Upper lobe of right lung (tissue), 1 donor: ENCODE data around the gene HOXD8. TPM values are rescaled to one million over a fixed set of nuclear protein-coding genes. Genes with fewer than 3 reads are reported as not detected.
A peak's percentile ranks its signal among the peaks of the same experiment; 100 is the strongest.

Source experiments
- ATAC-seq: fragments of 200-7000 bp; cut with Tn5 transposase; one replicate; pipeline ENCODE4 v1.9.1; 2020; ENCODE audit warnings: mild to moderate bottlenecking, moderate library complexity
- DNase-seq: peaks from one replicate; pipeline ENCODE4 v3.0.0-alpha.2; 2020
- H3K27ac ChIP-seq: fragments of 200-600 bp; one replicate; pipeline ENCODE4 v1.8.0; 2022
- H3K27me3 ChIP-seq: fragments of 200-600 bp; one replicate; pipeline ENCODE4 v1.8.0; 2022; ENCODE audit warnings: mild to moderate bottlenecking
- H3K36me3 ChIP-seq: fragments of 200-600 bp; one replicate; pipeline ENCODE4 v1.8.0; 2022
- H3K4me1 ChIP-seq: fragments of 200-600 bp; one replicate; pipeline ENCODE4 v1.8.0; 2022
- H3K4me3 ChIP-seq: fragments of 200-600 bp; one replicate; pipeline ENCODE4 v1.8.0; 2022; ENCODE audit warnings: mild to moderate bottlenecking
- H3K9me3 ChIP-seq: fragments of 200-600 bp; one replicate; pipeline ENCODE4 v1.8.0; 2022
- CTCF ChIP-seq: fragments of 200-600 bp; IDR thresholded peaks from one replicate; pipeline ENCODE4 v1.8.0; 2022; ENCODE audit warnings: antibody characterized with exemption
- intact Hi-C: fragments of 100-400 bp; cut with DNase I; formaldehyde crosslinking; loops from one replicate; pipeline ENCODE4 v1.11.0; 2022
- total RNA-seq: library from RNA; stranded (reverse); fragmentation: NEBNext Ultra II Directional; extraction: Animal tissue kit (Norgen Biotek cat#: 25700); gene quantifications from one replicate; pipeline ENCODE4 v1.2.1, GENCODE V29; 2021
- donor health status: DM: no; HTN: yes; CAD: no; lungs with severe emphysema.

Gene HOXD8
- total RNA-seq, 1 donor from 2014 or later = 2.6 TPM

DNA sequence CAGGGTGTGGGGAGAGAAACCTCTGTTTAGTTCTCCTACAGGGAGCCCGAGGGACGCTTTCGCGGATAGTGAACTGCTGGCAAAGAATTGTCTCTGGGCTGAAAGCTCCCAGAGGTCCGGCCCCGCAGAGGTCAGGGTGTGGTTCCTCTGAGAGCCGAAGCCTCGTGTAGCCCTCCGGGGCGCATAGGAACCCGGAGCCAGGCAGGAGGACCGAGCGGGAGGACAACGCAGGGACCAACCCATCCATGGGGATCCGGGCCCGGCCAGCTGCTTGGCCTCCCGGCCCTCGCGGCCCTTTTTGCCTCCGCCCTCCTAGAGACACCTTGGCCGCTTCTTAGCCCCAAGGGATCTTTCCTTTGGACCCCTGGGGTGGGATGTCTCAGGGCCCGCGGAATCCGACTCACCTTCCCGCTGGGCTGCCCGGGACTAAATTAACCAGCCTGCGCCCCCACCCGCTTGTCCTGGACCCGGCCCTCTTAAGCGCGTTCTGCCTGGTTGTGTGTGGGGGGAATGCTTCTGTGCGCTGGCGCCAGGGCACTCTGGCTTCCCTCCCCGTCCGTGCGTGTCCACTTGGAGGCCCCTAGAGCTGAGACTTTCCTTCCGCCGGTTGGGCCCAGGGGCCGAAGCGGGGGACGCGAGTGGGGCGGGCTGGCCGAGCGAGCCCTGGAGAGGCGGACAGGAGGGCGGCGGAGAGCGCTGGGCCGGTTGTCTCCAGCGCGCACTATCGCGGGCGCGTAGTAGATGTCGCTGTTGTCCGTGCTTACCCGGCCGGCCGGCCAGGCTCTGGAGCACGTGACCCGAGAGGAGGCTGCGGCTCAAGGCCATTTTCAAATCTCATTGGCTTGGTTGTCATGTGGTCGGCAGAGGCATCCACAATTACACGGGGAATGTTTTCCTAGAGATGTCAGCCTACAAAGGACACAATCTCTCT, 13.4 kb upstream of the HOXD8 start, which contains the start of gene HOXD10:
Gene HOXD10, plus strand, starts transcription at position 896 of the 931 bp plus-strand sequence. CDS start 56 bp downstream, outside the sequence.
- no peaks in the 10 kb centered on the region for H3K4me1 ChIP-seq
- no peak within 1 kb of the TSS for H3K27ac ChIP-seq
- no peak within 1 kb of the TSS for H3K4me3 ChIP-seq
- no peaks in the 10 kb centered on the region for H3K36me3 ChIP-seq
- no peak for DNase-seq
- peaks cover 100% of the 10 kb centered on the region for H3K27me3 ChIP-seq
- intact Hi-C loops = no loop called here
- no peaks in the 10 kb centered on the region for H3K9me3 ChIP-seq
- TF ChIP-seq CTCF = no peak
- no peak for ATAC-seq

DNA sequence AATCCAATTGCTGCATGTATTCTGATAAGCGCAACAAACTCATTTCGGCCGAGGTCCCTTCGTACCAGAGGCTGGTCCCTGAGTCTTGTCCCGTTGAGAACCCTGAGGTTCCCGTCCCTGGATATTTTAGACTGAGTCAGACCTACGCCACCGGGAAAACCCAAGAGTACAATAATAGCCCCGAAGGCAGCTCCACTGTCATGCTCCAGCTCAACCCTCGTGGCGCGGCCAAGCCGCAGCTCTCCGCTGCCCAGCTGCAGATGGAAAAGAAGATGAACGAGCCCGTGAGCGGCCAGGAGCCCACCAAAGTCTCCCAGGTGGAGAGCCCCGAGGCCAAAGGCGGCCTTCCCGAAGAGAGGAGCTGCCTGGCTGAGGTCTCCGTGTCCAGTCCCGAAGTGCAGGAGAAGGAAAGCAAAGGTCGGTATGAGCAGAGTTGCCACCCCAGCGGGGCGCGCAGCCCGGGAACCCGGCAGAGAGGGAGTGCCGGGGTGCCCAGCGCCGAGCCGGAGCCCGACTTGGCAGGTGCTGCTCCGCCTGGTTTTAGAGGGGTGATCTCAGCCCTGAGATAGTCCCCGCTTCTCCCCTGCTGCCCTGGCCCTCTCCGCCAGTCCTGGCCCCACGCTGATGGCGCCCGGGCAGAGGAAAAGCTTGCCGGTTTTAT, 12.2 kb upstream of the HOXD8 start:
- no peaks in the 10 kb centered on the region for H3K9me3 ChIP-seq
- ATAC-seq = no peak
- no peak overlapping the region for H3K27ac ChIP-seq
- TF ChIP-seq CTCF = no peak
- intact Hi-C loops = no loop called here
- H3K27me3 ChIP-seq = peaks cover 100% of the 10 kb centered on the region
- peaks cover under 1% of the 10 kb centered on the region for H3K4me1 ChIP-seq
- no peaks in the 10 kb centered on the region for H3K36me3 ChIP-seq
- DNase-seq = no peak
- H3K4me3 ChIP-seq = no peak overlapping the region

GRCh38 chr2:176117823-176118371, 11.6 kb upstream of the HOXD8 start:
- Histone ChIP-seq H3K9me3 (no peaks in the 10 kb centered on the region), H3K27ac (no peak overlapping the region), H3K4me1 (peaks cover 6% of the 10 kb centered on the region), H3K4me3 (no peak overlapping the region), H3K27me3 (peaks cover 100% of the 10 kb centered on the region), H3K36me3 (no peaks in the 10 kb centered on the region)
- no peak for DNase-seq
- intact Hi-C loops = no loop called here
- TF ChIP-seq CTCF = no peak
- ATAC-seq = no peak

GRCh38 chr2:176118601-176119339, 10.7 kb upstream of the HOXD8 start:
- Histone ChIP-seq H3K9me3 (no peaks in the 10 kb centered on the region), H3K36me3 (no peaks in the 10 kb centered on the region), H3K27me3 (peaks cover 100% of the 10 kb centered on the region), H3K27ac (no peak overlapping the region), H3K4me1 (peaks cover 11% of the 10 kb centered on the region), H3K4me3 (no peak overlapping the region)
- DNase-seq (no peak), ATAC-seq (no peak)
- peak; percentile 17 for TF ChIP-seq CTCF
- intact Hi-C loops = no loop called here
